Measurements from ENCODE around the gene MRTFB. TPM values are rescaled to one million over a fixed set of nuclear protein-coding genes. Genes with fewer than 3 reads are reported as not detected.
A peak's percentile ranks its signal among the peaks of the same experiment; 100 is the strongest.
"Not testable (repeated sequence)": the region's sequence is repeated elsewhere in the genome, so short reads cannot be mapped to it uniquely, and the experiment has no call there.

Gene MRTFB
- total RNA-seq, 1 donor from 2014 or later: 36.3 TPM

- DNase-seq: no peak
Measured at GRCh38 chr16:14133907-14134306, 62.8 kb downstream of the MRTFB start.

GRCh38 chr16:14135704-14136103 lies 64.6 kb downstream of the MRTFB start:
- no peak for DNase-seq

- DNase-seq: no peak
Measured at GRCh38 chr16:14139872-14140271, 68.8 kb downstream of the MRTFB start.

GRCh38 chr16:14140923-14141322 lies 69.8 kb downstream of the MRTFB start:
- DNase-seq: no peak

GRCh38 chr16:14146445-14146844 lies 75.3 kb downstream of the MRTFB start:
- DNase-seq: no peak

- DNase-seq: no peak
Measured at GRCh38 chr16:14148016-14148415, 76.9 kb downstream of the MRTFB start.

GRCh38 chr16:14148569-14148968 lies 77.5 kb downstream of the MRTFB start:
- no peak for DNase-seq

- DNase-seq: no peak
Measured at GRCh38 chr16:14150796-14151195, 79.7 kb downstream of the MRTFB start.

GRCh38 chr16:14151256-14152030 lies 80.3 kb downstream of the MRTFB start:
- DNase-seq: no peak

GRCh38 chr16:14155572-14156190 lies 84.6 kb downstream of the MRTFB start:
- DNase-seq: no peak

GRCh38 chr16:14164916-14165662 lies 94.0 kb downstream of the MRTFB start:
- no peak for DNase-seq

- no peak for DNase-seq
Measured at GRCh38 chr16:14168146-14168545, 97.0 kb downstream of the MRTFB start.

GRCh38 chr16:14172200-14172809 lies 101.2 kb downstream of the MRTFB start:
- DNase-seq: no peak

GRCh38 chr16:14175086-14175485 lies 104.0 kb downstream of the MRTFB start:
- no peak for DNase-seq

GRCh38 chr16:14177704-14178103 lies 106.6 kb downstream of the MRTFB start:
- DNase-seq: no peak

GRCh38 chr16:14179116-14179515 lies 108.0 kb downstream of the MRTFB start:
- no peak for DNase-seq

GRCh38 chr16:14180481-14180944 lies 109.4 kb downstream of the MRTFB start:
- no peak for DNase-seq

GRCh38 chr16:14181371-14182050 lies 110.4 kb downstream of the MRTFB start:
- no peak for DNase-seq

- no peak for DNase-seq
Measured at GRCh38 chr16:14182999-14183398, 111.9 kb downstream of the MRTFB start.

- not testable (repeated sequence) for DNase-seq
Measured at GRCh38 chr16:14183962-14184361, 112.8 kb downstream of the MRTFB start.

GRCh38 chr16:14186007-14186794 lies 115.1 kb downstream of the MRTFB start:
- DNase-seq: peak; percentile 53

All from occipital lobe (tissue), 2 donors.